ENCODE measurements around the gene EXOC3L1. TPM values are rescaled to one million over a fixed set of nuclear protein-coding genes. Genes with fewer than 3 reads are reported as not detected.

The EXOC3L1 gene
- total RNA-seq, 4 donors from 2014 or later = 2.3 to 28.8 (median 3.4) TPM

GRCh38 chr16:67156143-67156844 is 33.6 kb downstream of the EXOC3L1 start:
- no peak for TF ChIP-seq CTCF (IDR thresholded peaks at IDR 0.05)
- ATAC-seq (ENCODE audit: low FRiP score) (no peak), DNase-seq (ENCODE audit: low spot score) (no peak)

GRCh38 chr16:67155295-67156142 is 34.4 kb downstream of the EXOC3L1 start:
- no peak for DNase-seq (ENCODE audit: low spot score)
- ATAC-seq (ENCODE audit: low FRiP score) = peak; percentile 44
- peak in 2 of 3 donors; percentile 84 to 98 for TF ChIP-seq CTCF (IDR thresholded peaks at IDR 0.05)

GRCh38 chr16:67154578-67155294 is 35.2 kb downstream of the EXOC3L1 start:
- DNase-seq (ENCODE audit: low spot score) = no peak
- no peak for TF ChIP-seq CTCF (IDR thresholded peaks at IDR 0.05)

GRCh38 chr16:67151431-67152097 is 38.4 kb downstream of the EXOC3L1 start:
- TF ChIP-seq CTCF (IDR thresholded peaks at IDR 0.05) = no peak
- no peak for ATAC-seq (ENCODE audit: low FRiP score)
- no peak for DNase-seq (ENCODE audit: low spot score)

More at GRCh38 chr16:67154578-67155294, 35.2 kb downstream of the EXOC3L1 start:
- ATAC-seq (ENCODE audit: low FRiP score) = no peak

- no peak for TF ChIP-seq CTCF (IDR thresholded peaks at IDR 0.05)
- DNase-seq (ENCODE audit: low spot score) = no peak
- ATAC-seq (ENCODE audit: low FRiP score) = peak; percentile 73
Measured at GRCh38 chr16:67150833-67151396, 39.0 kb downstream of the EXOC3L1 start, which contains the start of gene B3GNT9. Gene B3GNT9, minus strand, starts transcription at chr16:67150998. Its CDS starts 513 bp downstream, at chr16:67150485.

Data from omental fat pad (tissue), 4 donors.